HepG2 (cell line): Measurements from ENCODE around the gene USP11. TPM values are rescaled to one million over a fixed set of nuclear protein-coding genes. Genes with fewer than 3 reads are reported as not detected.

ENCODE experiments used
- ATAC-seq: fragments of 200-7000 bp; cut with Tn5 transposase; 3 replicates; pipeline ENCODE4 v1.9.1; 2020; ENCODE audit warnings: mild to moderate bottlenecking, moderate library complexity
- BruUV-seq: library from RNA; stranded (reverse); fragments of 400-500 nt; replicated peaks from 2 replicates; lab custom pipeline; 2021; lab: Mats Ljungman, UMichigan
- CTCF ChIA-PET: fragments of 300-600 bp; formaldehyde crosslinking; extraction: SDS; loops from one replicate; lab custom pipeline; 2021; ENCODE audit warnings: low total read pairs, inconsistent platforms, low intra/inter-chr PET ratio; lab: Yijun Ruan, JAX
- POLR2A ChIA-PET: fragments of 350-600 bp; sonication (Branson Sonifier 250); formaldehyde crosslinking; loops from one replicate; lab custom pipeline; 2020; ENCODE audit warnings: antibody characterized with exemption, inconsistent platforms; lab: Yijun Ruan, JAX
- DNase-seq: peaks from one replicate; pipeline ENCODE4 v3.0.0-alpha.2; 2015; ENCODE audit warnings: low spot score
- FAIRE-seq: peaks from 3 replicates; lab custom pipeline; 2011; peaks lifted over from hg19 to GRCh38; lab: Jason Lieb, UNC
- H2AFZ ChIP-seq: one replicate; pipeline ENCODE4 v1.6.1; 2011; ENCODE audit warnings: low read length, inconsistent platforms
- H3K27ac ChIP-seq: fragments of 300-600 bp; 3 replicates; pipeline ENCODE4 v1.8.0; 2011; ENCODE audit warnings: mixed run types, mild to moderate bottlenecking, mixed read lengths, low read length, inconsistent platforms; ENCODE audit not compliant: insufficient read depth; ENCODE audit errors: extremely low read length
- H3K27me3 ChIP-seq, 2 experiments: fragments of 200-600 bp in 1 of 2; 2 replicates in 1 of 2; 3 replicates in 1 of 2; pipeline versions ENCODE4 v1.6.0 to v1.8.0; 2011; ENCODE audit warnings: low read length in 2 of 2, mild to moderate bottlenecking in 2 of 2, moderate library complexity in 2 of 2, inconsistent platforms in 1 of 2; ENCODE audit not compliant: insufficient read depth in 2 of 2, control insufficient read depth in 1 of 2
- H3K36me3 ChIP-seq, 2 experiments: fragments of 200-600 bp in 1 of 2; replicated peaks in 1 of 2; 2 replicates in 1 of 2; 3 replicates in 1 of 2; pipeline versions ENCODE4 v1.5.1 to v1.8.0; 2011; ENCODE audit warnings: low read length in 2 of 2, inconsistent platforms in 1 of 2; ENCODE audit not compliant: insufficient read depth in 2 of 2, control insufficient read depth in 1 of 2
- H3K4me1 ChIP-seq: 2 replicates; pipeline ENCODE4 v1.5.1; 2012; ENCODE audit warnings: low read length, inconsistent platforms; ENCODE audit not compliant: insufficient read depth
- H3K4me2 ChIP-seq: 2 replicates; pipeline ENCODE4 v1.6.0; 2011; ENCODE audit warnings: low read depth, low read length, inconsistent platforms
- H3K4me3 ChIP-seq, 3 experiments: fragments of 200-600 bp in 1 of 3; sonication (generic), shearing (Covaris generic) in 1 of 3; replicated peaks in 1 of 3; 2 replicates each; pipeline ENCODE4 v1.5.1; 2011 to 2016; ENCODE audit warnings: low read length in 3 of 3, inconsistent platforms in 2 of 3, low read depth in 2 of 3, mild to moderate bottlenecking in 2 of 3, control low read depth in 1 of 3, mixed read lengths in 1 of 3; ENCODE audit not compliant: insufficient read depth in 1 of 3
- H3K79me2 ChIP-seq: one replicate; pipeline ENCODE4 v1.6.1; 2011; ENCODE audit warnings: low read length, inconsistent platforms; ENCODE audit not compliant: insufficient read depth
- H3K9ac ChIP-seq: 2 replicates; pipeline ENCODE4 v1.6.0; 2011; ENCODE audit warnings: mild to moderate bottlenecking, low read depth, low read length, inconsistent platforms; ENCODE audit not compliant: insufficient read depth
- H3K9me3 ChIP-seq: 2 replicates; pipeline ENCODE4 v1.5.1; 2012; ENCODE audit warnings: mild to moderate bottlenecking, low read length
- H4K20me1 ChIP-seq: 2 replicates; pipeline ENCODE4 v1.6.0; 2011; ENCODE audit warnings: inconsistent platforms, mild to moderate bottlenecking, low read length, moderate library complexity; ENCODE audit not compliant: insufficient read depth
- BHLHE40 ChIP-seq: IDR thresholded peaks from 2 replicates; pipeline ENCODE4 v1.6.1; 2011; ENCODE audit warnings: low read length, improper control_type of control experiment
- CBFB ChIP-seq: sonication (generic); formaldehyde crosslinking; IDR thresholded peaks from 2 replicates; pipeline ENCODE4 v1.4.0; 2020; ENCODE audit warnings: missing genetic modification reagents
- FOXO4 ChIP-seq: sonication (generic); formaldehyde crosslinking; conservative IDR thresholded peaks from 2 replicates; pipeline ENCODE4 v1.8.1; 2023; ENCODE audit warnings: missing genetic modification reagents
- GPN1 ChIP-seq: sonication (generic); formaldehyde crosslinking; IDR thresholded peaks from 2 replicates; pipeline ENCODE4 v1.5.1; 2020; ENCODE audit warnings: missing genetic modification reagents, borderline replicate concordance
- HMG20A ChIP-seq: IDR thresholded peaks from 2 replicates; pipeline ENCODE4 v1.6.1; 2016; ENCODE audit warnings: borderline replicate concordance
- HOXA9 ChIP-seq: sonication (generic); formaldehyde crosslinking; IDR thresholded peaks from 2 replicates; pipeline ENCODE4 v1.8.1; 2022; ENCODE audit warnings: missing genetic modification reagents, mild to moderate bottlenecking, moderate library complexity, borderline replicate concordance
- LBX2 ChIP-seq: sonication (generic); formaldehyde crosslinking; IDR thresholded peaks from 2 replicates; pipeline ENCODE4 v1.5.0; 2020; ENCODE audit warnings: missing genetic modification reagents, mild to moderate bottlenecking, borderline replicate concordance
- MXD4 ChIP-seq: IDR thresholded peaks from 2 replicates; pipeline ENCODE4 v1.6.1; 2016; ENCODE audit warnings: mild to moderate bottlenecking, missing biosample characterization, missing genetic modification reagents
- NFE2L1 ChIP-seq: sonication (generic); formaldehyde crosslinking; IDR thresholded peaks from 2 replicates; pipeline ENCODE4 v1.4.0; 2020; ENCODE audit warnings: missing genetic modification reagents, mild to moderate bottlenecking, borderline replicate concordance
- SCMH1 ChIP-seq: sonication (generic); formaldehyde crosslinking; IDR thresholded peaks from 2 replicates; pipeline ENCODE4 v1.9.0; 2021; ENCODE audit warnings: missing genetic modification reagents, mild to moderate bottlenecking, borderline replicate concordance
- SIN3B ChIP-seq: fragments of 150-350 bp; IDR thresholded peaks from 2 replicates; pipeline ENCODE4 v1.6.1; 2014; ENCODE audit warnings: low read length
- SUZ12 ChIP-seq: fragments of 150-350 bp; IDR thresholded peaks from 2 replicates; pipeline ENCODE4 v1.6.1; 2014; ENCODE audit warnings: low read depth, low read length
- THAP9 ChIP-seq: sonication (generic); formaldehyde crosslinking; IDR thresholded peaks from 2 replicates; pipeline ENCODE4; 2020; ENCODE audit warnings: missing genetic modification reagents, mild to moderate bottlenecking, borderline replicate concordance
- ZGPAT ChIP-seq: IDR thresholded peaks from 2 replicates; pipeline ENCODE4 v1.6.1; 2016; ENCODE audit warnings: mild to moderate bottlenecking
- ZNF558 ChIP-seq: sonication (generic); formaldehyde crosslinking; IDR thresholded peaks from 2 replicates; pipeline ENCODE4 v1.9.0; 2022; ENCODE audit warnings: mild to moderate bottlenecking, missing genetic modification reagents, borderline replicate concordance
- ZNF580 ChIP-seq: IDR thresholded peaks from 2 replicates; pipeline ENCODE4 v1.6.1; 2016; ENCODE audit warnings: low read depth, borderline replicate concordance
- ZNF605 ChIP-seq: sonication (generic); formaldehyde crosslinking; IDR thresholded peaks from 2 replicates; pipeline ENCODE4 v1.8.0; 2022; ENCODE audit warnings: mild to moderate bottlenecking, missing genetic modification reagents
- ZNF616 ChIP-seq: sonication (generic); formaldehyde crosslinking; IDR thresholded peaks from 2 replicates; pipeline ENCODE4 v1.5.0; 2020; ENCODE audit warnings: low read depth, mild to moderate bottlenecking, missing genetic modification reagents
- WGBS: methylation state at CpG from one replicate; pipeline ENCODE4 v1.1.6; 2017; ENCODE audit warnings: low lambda C conversion rate; 5-methylcytosine and 5-hydroxymethylcytosine counted together
- in situ Hi-C: cut with HindIII; loops from 2 replicates; pipeline ENCODE4 v1.10.0; 2017; ENCODE audit warnings: low pct_unique_long_range_greater_than_20kb; ENCODE audit not compliant: extremely low pct_ligation_motif_present
- intact Hi-C: fragments of 100-400 bp; cut with micrococcal nuclease; formaldehyde crosslinking; loops from one replicate; pipeline ENCODE4 v1.10.0; 2022; ENCODE audit not compliant: unreplicated experiment
- polyA plus RNA-seq, 8 experiments: library from polyadenylated mRNA; depleted of rRNA in 3 of 8; stranded (reverse) in 7 of 8; unstranded in 1 of 8; fragments of >200 nt; fragmentation: Illumina TruSeq in 4 of 8; extraction: Trizol in 4 of 8; gene quantifications; 2 replicates each; pipeline versions ENCODE4 v1.2.1 to v1.2.3, GENCODE V29; 2011 to 2016; ENCODE audit warnings: low read depth in 4 of 8, missing spikeins in 1 of 8, mixed read lengths in 1 of 8; ENCODE audit not compliant: insufficient read depth in 1 of 8
- total RNA-seq, 5 experiments: library from RNA; depleted of rRNA; stranded (reverse); fragments of >200 nt; fragmentation: Illumina TruSeq; extraction: Trizol; gene quantifications; 2 replicates each; pipeline ENCODE4 v1.2.3, GENCODE V29; 2016; ENCODE audit warnings: low read depth in 1 of 5

Gene USP11
- total and polyA plus RNA-seq, 2 of the 13 experiments (the other 11 are each of a cell fraction or from before 2014, with no cell fraction given): 23.8 to 31.7 TPM

- TF ChIP-seq ZGPAT (CRISPR knock-in tag): no peak
- TF ChIP-seq BHLHE40: no peak
- no peak for TF ChIP-seq SIN3B
Observed at GRCh38 chrX:47293106-47293505, 60.3 kb downstream of the USP11 start (continued).

- Histone ChIP-seq H3K27ac (no peak overlapping the region), H3K79me2 (no peaks in the 10 kb centered on the region), H3K4me2 (no peak overlapping the region), H3K27me3 (peaks cover 0 to 9% of the 10 kb centered on the region in 2 experiments; a peak in 2 of 5 replicates), H3K9ac (no peak overlapping the region), H3K4me3 (no peak overlapping the region), H2AFZ (no peak overlapping the region), H3K36me3 (no peaks in the 10 kb centered on the region), H4K20me1 (no peaks in the 10 kb centered on the region), H3K9me3 (no peaks in the 10 kb centered on the region), H3K4me1 (no peaks in the 10 kb centered on the region)
- POLR2A ChIA-PET: no interaction called here
- DNase-seq (no peak), ATAC-seq (no peak), FAIRE-seq (no peak)
- intact Hi-C loops: no loop called here
- no TSS peak for BruUV-seq
- WGBS: 64% methylated on average over 5 of the region's 5 CpGs
- in situ Hi-C loops: no loop called here
- CTCF ChIA-PET: no interaction called here
- TF ChIP-seq FOXO4 (CRISPR knock-in tag) (no peak), THAP9 (CRISPR knock-in tag) (no peak), LBX2 (no peak), HOXA9 (CRISPR knock-in tag) (no peak), NFE2L1 (CRISPR knock-in tag) (no peak), SUZ12 (no peak), MXD4 (CRISPR knock-in tag) (no peak), GPN1 (CRISPR knock-in tag) (no peak), SCMH1 (CRISPR knock-in tag) (no peak), ZNF580 (CRISPR knock-in tag) (no peak), HMG20A (no peak), CBFB (CRISPR knock-in tag) (no peak), ZNF558 (CRISPR knock-in tag) (no peak), ZNF605 (CRISPR knock-in tag) (no peak), ZNF616 (no peak)
Observed at GRCh38 chrX:47296766-47297365, 64.1 kb downstream of the USP11 start.
